Mammary epithelial cell (primary cell): ENCODE data around the gene PHF13.

Experiments
- EZH2 ChIP-seq: IDR thresholded peaks from 2 replicates; pipeline ENCODE4 v1.6.1; 2012; ENCODE audit warnings: low read length, inconsistent platforms, borderline replicate concordance
- TF ChIP-seq, protein P1 (sequence below), 2 donors: IDR thresholded peaks in 1 of 2; conservative IDR thresholded peaks in 1 of 2; 2 replicates each; pipeline ENCODE4 v1.5.1; 2011 to 2012; ENCODE audit warnings: inconsistent platforms in 2 of 2, low read length in 2 of 2, mild to moderate bottlenecking in 2 of 2, control low read depth in 1 of 2, low read depth in 1 of 2; ENCODE audit not compliant: insufficient read depth in 1 of 2; ENCODE audit errors: extremely low read depth in 1 of 2

DNA sequence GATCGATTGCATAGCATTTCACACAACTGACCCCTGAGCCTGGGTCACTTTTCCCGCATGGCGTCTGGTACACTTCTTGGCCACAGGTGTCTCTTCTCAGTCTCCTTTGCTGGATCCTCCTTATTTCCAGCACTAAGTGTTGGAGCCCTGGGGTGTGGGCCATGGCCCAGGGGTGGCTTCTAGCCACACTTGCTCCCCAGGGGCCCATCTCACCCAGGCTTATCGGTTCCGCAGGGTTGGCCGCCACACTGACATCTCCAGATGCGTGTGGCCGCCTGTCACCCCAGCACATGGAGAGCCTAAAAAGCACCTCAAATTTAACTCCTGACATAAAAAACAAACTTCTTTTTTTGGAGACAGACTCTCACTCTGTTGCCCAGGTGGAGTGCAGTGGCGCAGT is 13.5 kb downstream of the PHF13 start:
- TF ChIP-seq, protein P1, sequence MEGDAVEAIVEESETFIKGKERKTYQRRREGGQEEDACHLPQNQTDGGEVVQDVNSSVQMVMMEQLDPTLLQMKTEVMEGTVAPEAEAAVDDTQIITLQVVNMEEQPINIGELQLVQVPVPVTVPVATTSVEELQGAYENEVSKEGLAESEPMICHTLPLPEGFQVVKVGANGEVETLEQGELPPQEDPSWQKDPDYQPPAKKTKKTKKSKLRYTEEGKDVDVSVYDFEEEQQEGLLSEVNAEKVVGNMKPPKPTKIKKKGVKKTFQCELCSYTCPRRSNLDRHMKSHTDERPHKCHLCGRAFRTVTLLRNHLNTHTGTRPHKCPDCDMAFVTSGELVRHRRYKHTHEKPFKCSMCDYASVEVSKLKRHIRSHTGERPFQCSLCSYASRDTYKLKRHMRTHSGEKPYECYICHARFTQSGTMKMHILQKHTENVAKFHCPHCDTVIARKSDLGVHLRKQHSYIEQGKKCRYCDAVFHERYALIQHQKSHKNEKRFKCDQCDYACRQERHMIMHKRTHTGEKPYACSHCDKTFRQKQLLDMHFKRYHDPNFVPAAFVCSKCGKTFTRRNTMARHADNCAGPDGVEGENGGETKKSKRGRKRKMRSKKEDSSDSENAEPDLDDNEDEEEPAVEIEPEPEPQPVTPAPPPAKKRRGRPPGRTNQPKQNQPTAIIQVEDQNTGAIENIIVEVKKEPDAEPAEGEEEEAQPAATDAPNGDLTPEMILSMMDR (conservative IDR thresholded peaks at IDR 0.05 in 1 of 2, IDR thresholded peaks at IDR 0.05 in 1 of 2; ENCODE audit: extremely low read depth in 1 of 2, insufficient read depth in 1 of 2, low read depth in 1 of 2, low read length in 2 of 2), result no peak
- TF ChIP-seq EZH2, result no peak
